Measurements from ENCODE around the gene TMOD1.
"Not testable (repeated sequence)": the region's sequence is repeated elsewhere in the genome, so short reads cannot be mapped to it uniquely, and the experiment has no call there.

The TMOD1 gene

DNA sequence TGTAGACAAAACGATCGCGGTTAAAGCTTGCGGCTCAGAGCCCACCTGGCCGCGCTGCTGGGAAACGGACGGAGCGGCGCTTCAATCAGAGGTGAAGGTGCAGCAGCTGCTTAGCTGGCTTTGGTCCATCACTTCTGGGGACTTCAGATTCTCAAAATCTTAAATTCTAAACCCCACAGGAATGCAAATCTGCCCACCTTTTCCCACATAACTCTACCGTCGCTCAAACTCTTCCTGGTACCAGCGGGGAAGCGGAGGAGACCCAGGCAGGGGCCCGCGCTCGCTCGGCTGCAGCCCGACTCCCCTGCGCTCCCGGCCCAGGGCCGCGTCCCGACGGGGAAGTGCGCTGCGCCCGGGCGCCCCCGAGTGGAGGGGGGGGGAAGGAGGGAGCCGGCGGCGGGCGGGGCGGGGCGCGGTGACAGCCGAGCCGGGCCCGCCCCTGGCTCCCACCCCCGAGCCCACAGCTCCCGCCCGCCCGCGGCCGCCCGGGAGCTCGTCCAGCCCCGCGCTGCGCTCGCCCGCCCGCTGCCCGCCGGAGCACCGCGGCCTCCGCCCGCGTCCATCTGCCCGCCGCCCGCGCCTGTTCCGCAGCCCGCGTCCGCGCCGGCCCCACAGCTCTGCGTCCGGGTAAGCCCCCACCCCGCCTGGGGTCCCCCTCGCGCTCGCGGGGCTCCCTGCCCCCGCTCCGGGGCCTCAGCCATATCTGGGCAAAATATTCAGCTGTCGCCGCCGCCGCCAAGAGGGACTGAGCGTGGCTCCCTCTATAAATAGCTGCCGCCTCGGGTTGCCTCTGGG lies at the start of gene TMOD1:
Gene TMOD1 (plus strand): TSS at position 490 of the 795 bp plus-strand sequence. CDS start 22,523 bp downstream, outside the sequence.
- DNase-seq, result peak; percentile 41

DNA sequence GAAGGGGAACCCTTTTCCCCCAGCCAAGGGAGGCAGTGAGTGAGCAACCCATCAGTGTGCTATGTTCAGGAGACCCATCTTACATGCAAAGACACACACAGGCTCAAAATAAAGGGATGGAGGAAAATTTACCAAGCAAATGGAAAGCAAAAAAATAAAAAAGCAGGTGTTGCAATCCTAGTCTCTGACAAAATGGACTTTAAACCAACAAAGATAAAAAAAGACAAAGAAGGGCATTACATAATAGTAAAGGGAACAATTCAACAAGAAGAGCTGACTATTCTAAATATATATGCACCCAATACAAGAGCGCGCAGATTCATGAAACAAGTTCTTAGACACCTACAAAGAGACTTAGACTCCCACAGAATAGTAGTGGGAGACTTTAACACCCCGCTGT lies 47.9 kb upstream of the TMOD1 start:
- DNase-seq, result not testable (repeated sequence)

DNA sequence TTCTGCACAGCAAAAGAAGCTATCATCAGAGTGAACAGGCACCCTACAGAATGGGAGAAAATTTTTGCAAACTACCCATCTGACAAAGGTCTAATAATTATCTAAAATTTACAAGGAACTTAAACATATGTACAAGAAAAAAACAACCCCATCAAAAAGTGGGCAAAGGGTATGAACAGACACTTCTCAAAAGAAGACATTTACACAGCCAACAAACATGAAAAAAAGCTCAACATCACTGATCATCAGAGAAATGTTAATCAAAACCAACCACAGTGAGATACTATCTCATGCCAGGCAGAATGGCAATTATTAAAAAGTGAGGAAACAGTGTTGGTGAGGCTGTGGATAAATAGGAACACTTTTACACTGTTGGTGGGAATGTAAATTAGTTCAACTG lies 44.6 kb upstream of the TMOD1 start:
- not testable (repeated sequence) for DNase-seq

DNA sequence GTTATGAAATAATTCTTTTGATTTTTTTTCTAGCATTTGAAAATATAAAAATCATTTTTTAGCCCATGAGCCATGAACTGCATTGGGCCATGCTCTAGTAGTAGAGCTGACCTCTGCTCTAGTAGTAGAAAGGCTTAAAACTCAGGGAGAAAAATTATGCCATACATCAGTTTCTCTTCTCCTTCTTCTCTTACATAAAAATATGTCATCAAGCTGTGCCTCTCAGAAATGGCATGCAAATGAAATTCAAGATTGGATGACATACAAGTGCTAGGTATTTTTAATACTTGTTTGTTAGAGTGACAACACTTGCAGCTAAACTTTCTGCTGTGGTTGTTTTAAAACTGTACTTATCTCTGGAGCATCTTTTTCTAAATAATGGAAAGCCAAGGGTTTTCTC lies 42.1 kb upstream of the TMOD1 start:
- no peak for DNase-seq

DNA sequence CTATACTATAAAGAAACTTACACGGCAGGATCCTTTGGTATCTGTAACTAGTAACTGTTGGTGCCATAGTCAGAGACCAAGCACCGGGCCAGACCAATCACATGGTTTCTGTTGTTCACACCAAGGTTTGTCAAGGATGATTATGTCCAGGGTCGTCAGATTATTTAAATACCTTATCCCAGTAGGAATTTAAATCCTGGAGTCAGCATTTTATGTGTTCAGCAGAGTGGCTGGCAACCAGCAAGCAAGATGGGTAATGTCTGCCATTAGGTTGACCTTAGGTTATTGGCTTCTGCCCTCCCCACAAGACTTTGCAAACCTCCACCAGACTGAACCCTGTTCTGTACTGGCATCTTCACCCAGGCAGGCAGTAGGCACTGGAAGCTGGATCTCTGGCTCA lies 39.3 kb upstream of the TMOD1 start:
- no peak for DNase-seq

DNA sequence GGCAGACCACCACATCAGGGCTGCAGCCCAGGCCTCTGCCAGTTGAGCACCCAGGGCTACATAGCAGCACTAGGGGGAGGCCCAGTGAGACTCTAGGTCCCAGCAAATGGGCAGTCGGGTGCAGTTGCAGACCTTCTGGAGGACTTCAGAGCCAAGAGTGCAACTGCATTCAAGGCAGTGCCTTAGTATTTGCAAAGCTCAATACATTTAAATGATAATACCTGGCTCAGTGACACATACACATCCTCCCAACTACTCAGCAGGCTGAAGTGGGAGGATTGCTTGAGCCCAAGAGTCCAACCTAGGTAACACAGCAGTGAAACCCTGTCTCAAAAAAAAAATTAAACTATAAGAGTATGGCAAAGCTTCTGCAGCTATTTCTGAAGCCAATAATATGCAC lies 38.6 kb upstream of the TMOD1 start:
- DNase-seq, result no peak

DNA sequence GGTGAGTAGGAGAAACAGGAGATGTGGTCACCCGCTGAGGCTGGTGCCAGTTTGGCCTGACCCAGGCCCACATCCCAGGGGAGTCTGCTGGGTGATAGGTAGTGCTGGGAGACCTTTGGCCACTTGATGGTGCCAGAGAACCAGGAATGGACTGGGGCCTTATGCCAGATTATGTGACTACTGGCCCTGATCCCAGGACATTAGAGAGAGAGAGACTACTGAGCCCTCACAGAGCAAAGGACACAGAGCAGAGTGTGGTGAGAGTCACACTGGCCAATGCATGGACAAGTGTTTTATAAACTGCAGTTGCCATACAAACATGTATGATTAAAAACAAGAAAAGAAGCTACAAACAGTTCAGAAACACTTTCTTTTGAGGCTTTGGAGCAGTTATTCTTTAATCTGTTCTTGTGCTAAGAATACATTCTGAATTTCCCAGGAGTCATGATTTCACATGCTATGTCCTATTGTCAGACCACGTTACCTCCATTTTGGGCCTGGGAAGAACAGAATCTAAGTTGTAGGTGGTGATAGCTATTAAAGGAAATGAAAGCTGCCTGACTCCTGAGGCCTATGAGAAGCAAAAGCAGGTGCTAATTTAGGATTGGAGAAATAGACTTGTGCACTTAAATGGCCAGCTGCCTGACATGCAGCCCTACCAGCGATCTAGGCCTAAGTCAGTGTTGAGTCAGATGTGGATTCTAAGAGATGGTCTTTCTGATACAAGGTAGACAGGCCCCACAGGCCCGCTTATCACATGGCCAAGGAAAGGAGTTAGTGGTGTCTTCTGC lies 32.6 kb upstream of the TMOD1 start:
- DNase-seq, result peak; percentile 71

DNA sequence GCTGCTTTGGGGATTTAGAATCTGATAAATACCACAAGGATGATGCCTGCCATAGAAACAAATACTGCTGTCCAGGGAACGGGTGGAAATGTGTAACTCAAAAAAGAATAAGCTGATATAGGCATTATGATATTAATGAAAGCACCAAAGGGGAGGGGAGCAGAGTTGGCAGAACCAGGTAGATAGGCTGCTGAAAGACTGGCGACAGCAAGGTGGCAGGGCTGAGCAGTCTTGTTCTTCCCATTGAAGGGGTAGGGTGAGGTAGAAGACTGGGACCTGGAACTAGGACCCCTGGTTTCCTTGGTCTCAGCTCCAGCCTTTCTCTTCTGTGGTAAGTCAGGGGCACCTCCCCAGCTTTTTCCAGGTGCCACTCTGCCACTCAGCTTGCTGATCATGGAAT lies 31.4 kb upstream of the TMOD1 start:
- DNase-seq, result peak; percentile 6

DNA sequence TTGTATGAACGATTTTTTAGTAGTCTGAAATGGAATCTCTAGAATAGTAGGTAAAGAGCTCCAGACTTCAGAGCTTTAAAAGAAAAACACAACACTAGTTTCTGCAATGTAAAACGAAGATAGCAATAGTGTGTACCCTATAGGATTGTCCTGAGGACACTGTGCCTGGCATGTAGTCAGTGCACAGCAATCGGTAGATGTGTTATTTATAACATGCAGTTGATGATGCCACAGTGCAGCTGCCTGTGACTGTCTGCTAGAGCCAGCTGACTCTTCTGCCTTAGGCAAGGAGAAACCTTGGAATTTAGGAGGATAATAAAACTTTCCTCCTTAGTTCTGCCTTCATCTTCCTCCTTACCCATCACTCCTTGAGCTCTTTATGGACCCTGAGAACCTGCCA lies 27.7 kb upstream of the TMOD1 start:
- no peak for DNase-seq

DNA sequence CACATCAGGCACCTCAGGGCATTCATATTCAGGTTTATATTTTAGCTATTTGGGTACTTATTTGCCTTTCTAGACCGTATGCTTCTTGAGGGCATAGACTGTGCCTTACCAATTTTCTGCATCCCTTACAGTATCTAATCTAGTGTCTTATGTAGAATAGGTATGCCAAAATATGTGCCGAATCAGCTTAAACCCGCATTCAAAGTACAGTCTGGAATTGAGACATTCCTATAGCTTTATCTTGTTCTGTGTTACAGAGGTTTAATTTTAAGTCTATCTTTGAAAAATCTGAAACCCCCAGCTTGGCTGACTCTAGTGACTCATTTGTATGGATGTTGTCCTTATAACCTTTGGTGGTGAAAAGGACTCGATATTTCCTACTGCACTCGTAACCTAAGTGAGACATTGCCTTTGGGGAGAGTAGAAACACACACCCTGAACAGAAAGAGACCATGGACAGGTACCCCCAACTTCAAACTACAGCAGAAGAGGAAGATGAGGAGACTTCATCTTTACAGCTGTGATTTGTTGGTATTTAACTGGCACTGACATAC lies 27.0 kb upstream of the TMOD1 start:
- no peak for DNase-seq

DNA sequence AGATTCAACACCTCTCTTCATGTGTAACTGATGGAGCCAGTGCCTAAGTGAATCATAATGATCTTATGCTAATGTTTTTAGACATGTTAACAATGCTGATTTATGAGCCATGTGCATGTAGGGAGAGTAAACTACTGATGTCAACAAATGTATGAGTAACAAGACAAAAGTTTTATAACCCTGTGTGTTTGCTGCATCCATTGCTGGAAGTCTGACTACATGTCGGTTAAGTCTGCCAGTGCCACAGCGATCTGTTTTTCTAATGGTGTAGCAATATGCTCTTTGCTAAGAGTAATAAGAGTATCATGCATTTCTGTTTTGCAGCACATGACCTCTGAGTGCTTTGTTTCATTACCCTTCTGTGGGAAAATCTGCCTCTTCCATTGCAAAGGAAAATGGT lies 26.4 kb upstream of the TMOD1 start:
- DNase-seq, result no peak

DNA sequence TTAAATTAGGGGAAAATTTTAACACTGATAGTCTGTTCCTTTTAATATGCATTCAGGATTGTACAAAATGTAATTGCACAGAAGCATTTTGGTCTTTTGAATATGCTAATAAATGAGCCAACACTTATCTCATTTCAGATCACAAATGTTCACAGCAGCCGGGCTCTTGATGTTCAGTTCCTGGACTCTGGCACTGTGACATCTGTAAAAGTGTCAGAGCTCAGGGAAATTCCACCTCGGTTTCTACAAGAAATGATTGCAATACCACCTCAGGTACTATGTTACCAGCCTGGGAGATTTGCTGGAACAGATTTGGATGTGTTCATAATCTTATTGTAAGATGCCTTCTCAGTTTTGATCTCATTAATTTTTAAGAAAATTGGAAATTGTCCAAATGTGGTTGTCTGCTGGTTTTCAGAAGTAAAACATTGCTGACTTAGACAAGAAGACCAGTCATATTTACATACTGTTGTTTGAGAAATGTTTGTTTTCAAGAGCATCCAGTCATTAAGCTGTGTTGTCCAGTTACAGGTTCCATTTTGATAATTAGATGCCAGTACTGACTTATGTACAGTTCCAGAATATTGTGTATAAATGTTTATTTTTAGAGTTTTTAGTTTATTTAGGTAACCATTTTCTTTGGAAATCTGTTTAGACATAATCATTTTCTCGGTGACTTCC lies 23.0 kb upstream of the TMOD1 start:
- DNase-seq, result no peak

DNA sequence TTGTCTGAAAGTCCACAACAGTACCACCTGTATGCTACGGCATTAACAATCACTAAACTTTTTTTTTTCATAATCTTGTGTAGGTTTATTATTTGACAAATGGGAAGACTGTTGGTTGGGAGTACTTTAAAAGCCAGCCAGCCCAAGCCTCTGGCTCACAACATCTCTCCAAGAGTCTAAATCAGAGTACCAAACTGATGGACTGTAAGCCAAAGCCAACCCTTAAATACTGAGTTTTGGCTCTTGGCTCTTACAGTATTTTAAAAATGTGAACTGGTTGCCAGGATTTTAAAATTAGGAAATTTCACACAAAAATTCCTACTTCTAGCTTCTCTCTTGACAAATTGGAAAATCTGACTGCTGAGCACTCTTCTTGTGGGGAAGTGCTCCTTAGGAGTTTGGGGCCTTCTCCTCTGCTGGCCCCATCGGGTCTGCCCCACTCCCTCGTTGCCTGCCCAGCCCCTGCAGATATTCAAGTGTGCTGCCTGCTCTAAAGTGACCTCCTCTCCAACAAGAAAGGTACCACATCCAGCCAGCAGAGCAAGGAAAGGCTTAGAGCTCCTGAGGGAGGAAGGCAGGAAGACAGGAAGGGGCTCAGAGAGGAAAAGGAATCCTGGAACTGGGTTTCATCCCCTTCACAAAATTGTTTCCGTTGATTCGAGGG lies 21.8 kb upstream of the TMOD1 start:
- DNase-seq, result no peak

DNA sequence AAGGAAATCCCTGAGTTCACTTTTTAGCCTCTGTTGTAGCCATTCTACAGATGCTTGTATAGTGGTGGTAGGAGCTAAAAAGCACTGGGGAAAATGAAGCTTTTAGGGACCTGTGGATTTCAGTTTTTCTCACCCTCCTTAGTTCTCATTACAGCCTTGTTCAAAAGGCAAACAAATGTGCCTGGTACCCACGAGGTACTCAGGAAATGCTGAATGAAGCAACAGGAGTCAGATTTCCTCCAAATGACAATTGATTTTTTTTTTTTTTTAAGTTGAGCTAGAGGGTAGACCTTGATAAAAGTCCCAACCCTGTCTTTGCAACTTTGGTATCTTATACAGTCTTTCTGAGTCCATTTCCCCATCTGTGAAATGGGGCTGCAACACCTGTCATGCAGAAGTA lies 21.3 kb upstream of the TMOD1 start:
- DNase-seq, result no peak

DNA sequence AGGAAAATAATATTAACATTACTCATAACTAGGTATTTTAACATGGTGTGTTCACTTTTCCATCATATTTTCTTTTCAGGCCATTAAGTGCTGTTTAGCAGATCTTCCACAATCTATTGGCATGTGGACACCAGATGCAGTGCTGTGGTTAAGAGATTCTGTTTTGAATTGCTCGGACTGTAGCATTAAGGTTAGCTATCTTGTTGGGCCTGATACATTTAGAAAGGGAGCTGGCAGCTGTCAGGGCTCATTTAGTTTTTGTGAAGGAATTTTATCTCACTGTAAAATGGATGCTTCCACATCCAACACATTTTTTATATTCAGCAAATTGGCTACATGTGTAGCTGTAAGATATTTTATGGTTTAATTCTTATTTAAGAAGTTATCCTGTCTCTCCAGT lies 20.7 kb upstream of the TMOD1 start:
- DNase-seq, result no peak

DNA sequence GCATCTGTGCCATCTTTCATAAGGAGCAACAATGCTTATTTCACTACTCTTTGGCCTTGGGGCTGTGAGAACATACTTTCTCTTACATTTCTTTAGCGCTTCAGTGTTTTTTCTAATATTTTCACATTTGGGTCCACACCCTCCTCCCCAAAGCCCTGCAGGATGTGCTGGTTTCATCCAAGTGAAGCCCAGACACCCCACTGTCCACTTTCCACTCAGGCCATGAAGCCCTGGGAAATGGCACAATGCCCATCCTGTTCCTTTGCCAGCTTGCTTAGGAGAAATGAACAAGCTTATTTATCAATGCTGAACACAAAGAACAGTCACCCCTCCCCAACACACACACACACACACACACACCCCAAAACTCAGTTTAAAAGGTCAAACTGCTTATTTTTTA lies 17.3 kb upstream of the TMOD1 start:
- no peak for DNase-seq

DNA sequence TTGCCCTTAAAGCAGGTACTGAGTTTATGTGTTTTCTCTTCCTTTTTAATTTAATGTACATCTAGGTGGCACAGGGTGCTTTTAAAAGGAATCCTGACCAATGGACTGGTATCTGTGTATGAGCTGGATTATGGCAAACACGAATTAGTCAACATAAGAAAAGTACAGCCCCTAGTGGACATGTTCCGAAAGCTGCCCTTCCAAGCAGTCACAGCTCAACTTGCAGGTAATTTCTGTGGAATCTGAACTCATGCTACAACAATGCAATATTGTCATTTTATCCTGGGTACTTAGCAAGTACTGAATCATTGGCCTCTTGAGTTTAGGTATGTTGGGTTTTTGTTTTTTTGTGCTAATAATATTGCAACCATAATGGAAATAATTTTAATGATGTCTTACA lies 14.4 kb upstream of the TMOD1 start:
- DNase-seq, result no peak

DNA sequence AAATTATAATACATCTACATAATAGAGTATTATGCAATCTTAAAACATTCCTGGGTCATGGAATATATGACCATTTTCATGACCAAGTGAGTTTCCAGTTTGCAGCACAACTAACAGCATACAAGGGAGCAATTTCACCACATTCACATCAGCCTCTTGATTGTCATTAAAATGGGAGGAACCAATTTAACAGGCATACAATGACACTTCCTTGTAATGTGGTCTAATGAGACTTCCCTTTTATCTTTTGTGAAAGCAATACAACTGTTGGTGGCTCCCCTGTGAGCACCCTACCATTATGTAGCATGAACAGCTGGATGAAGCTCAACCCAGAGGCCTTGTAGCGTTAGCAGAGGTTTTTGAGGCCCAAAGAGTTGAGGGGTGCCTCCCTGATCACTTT lies 13.6 kb upstream of the TMOD1 start:
- no peak for DNase-seq

DNA sequence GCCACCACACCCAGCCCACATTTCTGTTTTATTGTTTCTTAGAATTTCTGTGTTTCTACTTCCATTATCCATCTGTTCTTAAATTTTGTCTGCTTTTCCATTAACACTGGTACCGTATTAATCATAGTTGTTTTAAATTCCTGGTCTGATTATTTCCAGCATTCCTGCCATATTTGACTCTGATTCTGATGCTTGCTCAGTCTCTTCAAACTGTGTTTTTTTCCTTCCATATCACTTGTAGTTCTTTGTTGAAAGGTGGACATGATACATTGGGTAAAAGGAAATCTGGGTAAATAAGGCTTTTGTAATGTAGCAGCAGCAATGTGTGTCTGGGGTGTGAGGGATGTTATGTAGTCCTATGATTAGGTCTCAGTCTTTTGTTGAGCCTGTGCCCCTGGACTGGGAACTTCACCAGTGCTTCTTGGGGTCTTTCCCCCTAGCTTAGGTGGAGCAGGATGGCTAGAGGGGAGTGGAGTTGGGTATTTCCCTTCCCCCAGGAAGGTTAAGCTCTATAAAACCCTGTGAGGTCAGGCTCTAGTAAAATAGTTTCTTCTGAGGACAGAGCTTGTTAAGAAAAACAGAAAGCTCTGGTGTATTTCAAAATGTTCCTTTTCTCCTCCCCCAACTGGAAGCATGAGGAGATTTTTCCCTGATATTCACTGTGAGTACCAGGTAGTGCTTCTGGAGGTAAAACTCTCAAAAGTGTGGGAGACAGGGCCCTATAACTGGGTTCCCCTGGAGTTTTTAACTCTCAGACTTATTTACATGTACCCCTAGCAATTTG lies 10.1 kb upstream of the TMOD1 start:
- no peak for DNase-seq

DNA sequence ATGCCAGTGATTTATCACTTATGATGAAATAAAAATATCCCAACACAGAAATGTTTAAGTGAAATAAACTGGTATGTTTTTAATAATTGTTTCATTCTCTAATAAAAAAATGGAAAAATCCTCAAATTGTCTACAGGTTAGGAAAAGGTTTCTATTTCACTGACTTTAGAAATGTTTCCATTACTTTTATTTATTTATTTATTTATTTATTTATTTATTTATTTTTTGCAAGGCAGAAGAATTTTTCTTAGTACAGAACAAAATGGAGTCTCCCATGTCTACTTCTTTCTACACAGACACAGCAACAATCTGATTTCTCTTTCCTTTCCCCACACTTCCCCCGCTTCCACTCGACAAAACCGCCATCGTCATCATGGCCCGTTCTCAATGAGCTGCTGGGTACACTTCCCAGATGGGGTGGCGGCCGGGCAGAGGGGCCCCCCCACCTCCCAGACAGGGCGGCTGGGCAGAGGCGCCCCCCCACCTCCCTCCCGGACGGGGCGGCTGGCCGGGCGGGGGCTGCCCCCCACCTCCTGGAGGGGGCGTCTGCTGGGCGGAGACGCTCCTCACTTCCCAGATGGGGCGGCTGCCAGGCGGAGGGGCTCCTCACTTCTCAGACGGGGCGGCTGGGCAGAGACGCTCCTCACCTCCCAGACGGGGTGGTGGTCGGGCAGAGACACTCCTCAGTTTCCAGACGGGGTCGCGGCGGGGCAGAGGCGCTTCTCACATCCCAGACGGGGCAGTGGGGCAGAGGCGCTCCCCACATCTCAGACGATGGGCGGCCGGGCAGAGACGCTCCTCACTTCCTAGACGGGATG lies 3.7 kb upstream of the TMOD1 start:
- not testable (repeated sequence) for DNase-seq

DNA sequence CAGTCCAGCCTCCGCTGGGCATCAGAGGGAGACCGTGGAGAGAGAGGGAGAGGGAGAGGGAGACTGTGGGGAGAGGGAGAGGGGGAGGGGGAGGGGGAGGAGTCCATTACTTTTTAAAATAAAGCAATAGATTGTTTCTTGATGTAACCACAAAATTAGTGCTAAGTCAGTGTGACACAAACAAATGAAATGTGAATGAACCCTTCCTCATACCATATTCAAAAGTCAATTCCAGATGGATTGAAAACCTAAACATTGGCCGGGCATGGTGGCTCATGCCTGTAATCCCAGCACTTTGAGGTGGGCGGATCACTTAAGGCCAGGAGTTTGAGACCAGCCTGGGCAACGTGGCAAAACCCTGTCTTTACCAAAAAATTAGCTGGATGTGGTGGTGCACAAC lies 2.6 kb upstream of the TMOD1 start:
- not testable (repeated sequence) for DNase-seq
